BE2C (cell line): ENCODE data around the gene EFNA5. TPM values are rescaled to one million over a fixed set of nuclear protein-coding genes. Genes with fewer than 3 reads are reported as not detected.

Source experiments
- DNase-seq: peaks from one replicate; pipeline ENCODE4 v3.0.0-alpha.2; 2020
- H3K27me3 ChIP-seq: fragments of 250-450 bp; sonication (Bioruptor Pico); 2 replicates; pipeline ENCODE4 v1.5.1; 2020; ENCODE audit warnings: mild to moderate bottlenecking
- H3K36me3 ChIP-seq: fragments of 250-450 bp; sonication (Bioruptor Pico); 2 replicates; pipeline ENCODE4 v1.5.1; 2020; ENCODE audit warnings: mild to moderate bottlenecking
- H3K4me1 ChIP-seq: fragments of 250-450 bp; sonication (Bioruptor Pico); 2 replicates; pipeline ENCODE4 v1.5.1; 2020
- H3K4me3 ChIP-seq: 2 replicates; pipeline ENCODE4 v1.5.1; 2011; ENCODE audit warnings: low read depth, low read length
- H3K9me3 ChIP-seq: fragments of 250-450 bp; sonication (Bioruptor Pico); 2 replicates; pipeline ENCODE4 v1.5.1; 2020
- polyA plus RNA-seq: library from polyadenylated mRNA; unstranded; fragments of >200 nt; gene quantifications from one replicate; pipeline ENCODE4 v1.2.1, GENCODE V29; 2012; ENCODE audit warnings: low read depth, missing spikeins; ENCODE audit not compliant: insufficient read length, insufficient read depth
- TF ChIP-seq, protein P1 (sequence below): IDR thresholded peaks from 2 replicates; pipeline ENCODE4 v1.5.1; 2012; ENCODE audit warnings: mild to moderate bottlenecking, low read depth, low read length

Gene EFNA5
- 8.1 TPM for polyA plus RNA-seq

DNA sequence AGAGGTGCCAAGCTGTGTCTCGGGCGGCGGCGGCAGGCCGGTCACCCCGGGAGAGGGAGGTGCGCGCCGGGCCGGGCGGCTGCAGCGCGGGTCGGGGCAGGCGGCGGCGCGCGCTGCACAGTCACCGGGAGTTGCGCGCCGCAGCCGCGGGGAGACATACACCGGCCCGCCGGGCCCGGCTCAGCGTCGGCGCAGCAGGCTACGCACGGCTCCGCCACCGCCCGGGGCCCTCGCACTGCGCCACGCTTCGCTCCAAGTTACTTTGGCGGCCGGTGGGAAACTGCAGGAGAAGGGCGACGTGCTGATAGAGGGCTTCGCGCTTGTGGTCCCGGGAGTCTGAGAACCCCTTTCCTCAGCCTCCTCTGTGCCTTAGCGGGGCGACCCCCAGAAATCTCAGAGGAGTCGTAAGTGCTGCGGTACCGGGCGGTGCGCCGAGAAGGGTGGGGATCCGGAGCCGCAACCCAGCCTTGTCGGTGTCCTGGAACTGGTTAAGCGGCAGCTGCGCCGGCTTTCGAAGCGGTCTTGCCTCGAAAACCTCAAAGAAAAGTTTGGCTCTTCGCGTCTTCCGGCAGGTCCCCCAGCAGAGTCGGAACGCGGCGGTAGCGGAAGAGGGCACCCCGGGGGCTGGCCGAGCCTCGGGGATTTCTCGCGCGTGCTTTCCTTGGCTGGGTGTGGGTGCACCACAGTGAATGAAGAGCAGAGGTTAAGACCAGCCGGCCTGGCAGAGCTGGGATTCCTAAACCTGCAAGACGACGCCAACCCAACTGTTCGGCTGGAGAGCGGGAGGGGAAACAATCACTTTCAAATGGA, at the start of gene EFNA5:
TSS of gene EFNA5 (minus strand) at position 6 of the 810 bp plus-strand sequence.
- peak within 1 kb of the TSS; percentile 87 for H3K4me3 ChIP-seq
- TF ChIP-seq, protein P1, sequence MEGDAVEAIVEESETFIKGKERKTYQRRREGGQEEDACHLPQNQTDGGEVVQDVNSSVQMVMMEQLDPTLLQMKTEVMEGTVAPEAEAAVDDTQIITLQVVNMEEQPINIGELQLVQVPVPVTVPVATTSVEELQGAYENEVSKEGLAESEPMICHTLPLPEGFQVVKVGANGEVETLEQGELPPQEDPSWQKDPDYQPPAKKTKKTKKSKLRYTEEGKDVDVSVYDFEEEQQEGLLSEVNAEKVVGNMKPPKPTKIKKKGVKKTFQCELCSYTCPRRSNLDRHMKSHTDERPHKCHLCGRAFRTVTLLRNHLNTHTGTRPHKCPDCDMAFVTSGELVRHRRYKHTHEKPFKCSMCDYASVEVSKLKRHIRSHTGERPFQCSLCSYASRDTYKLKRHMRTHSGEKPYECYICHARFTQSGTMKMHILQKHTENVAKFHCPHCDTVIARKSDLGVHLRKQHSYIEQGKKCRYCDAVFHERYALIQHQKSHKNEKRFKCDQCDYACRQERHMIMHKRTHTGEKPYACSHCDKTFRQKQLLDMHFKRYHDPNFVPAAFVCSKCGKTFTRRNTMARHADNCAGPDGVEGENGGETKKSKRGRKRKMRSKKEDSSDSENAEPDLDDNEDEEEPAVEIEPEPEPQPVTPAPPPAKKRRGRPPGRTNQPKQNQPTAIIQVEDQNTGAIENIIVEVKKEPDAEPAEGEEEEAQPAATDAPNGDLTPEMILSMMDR = no peak
- DNase-seq = peak; percentile 65
- H3K27me3 ChIP-seq = no peaks in the 10 kb centered on the region
- peaks cover 5% of the 10 kb centered on the region; the same call in 1 of the 2 replicates for H3K4me1 ChIP-seq
- no peaks in the 10 kb centered on the region for H3K36me3 ChIP-seq
- H3K9me3 ChIP-seq = no peaks in the 10 kb centered on the region

DNA sequence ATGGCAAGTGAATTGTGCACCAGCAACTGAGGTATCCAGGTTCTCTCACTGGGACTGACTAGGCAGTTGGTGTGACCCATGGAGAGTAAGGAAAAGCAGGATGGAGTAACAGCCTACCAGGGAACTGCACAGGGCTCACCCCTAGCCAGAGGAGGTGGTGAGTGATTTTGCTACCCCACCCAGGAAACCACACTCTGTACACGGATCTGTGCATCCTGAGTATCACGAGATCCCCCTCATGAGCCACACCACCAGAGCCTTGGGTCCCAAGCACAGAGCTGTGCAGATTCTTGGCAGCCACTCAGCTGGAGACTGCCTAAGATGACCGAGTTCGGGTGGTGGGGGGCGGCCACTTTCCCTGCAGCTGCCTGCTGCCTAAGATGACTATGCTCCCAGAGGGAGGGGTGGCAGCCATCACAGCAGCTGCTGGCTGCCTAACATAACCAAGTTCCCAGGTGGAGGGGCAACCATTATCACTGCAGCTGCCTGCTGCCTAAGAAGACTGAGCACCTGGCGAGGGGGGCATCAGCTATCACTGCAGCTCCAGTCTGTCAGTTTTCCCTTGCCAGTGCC, 48.4 kb upstream of the EFNA5 start:
- TF ChIP-seq, protein P1 = no peak
- H3K27me3 ChIP-seq = no peaks in the 10 kb centered on the region
- peak; percentile 23 for DNase-seq

DNA sequence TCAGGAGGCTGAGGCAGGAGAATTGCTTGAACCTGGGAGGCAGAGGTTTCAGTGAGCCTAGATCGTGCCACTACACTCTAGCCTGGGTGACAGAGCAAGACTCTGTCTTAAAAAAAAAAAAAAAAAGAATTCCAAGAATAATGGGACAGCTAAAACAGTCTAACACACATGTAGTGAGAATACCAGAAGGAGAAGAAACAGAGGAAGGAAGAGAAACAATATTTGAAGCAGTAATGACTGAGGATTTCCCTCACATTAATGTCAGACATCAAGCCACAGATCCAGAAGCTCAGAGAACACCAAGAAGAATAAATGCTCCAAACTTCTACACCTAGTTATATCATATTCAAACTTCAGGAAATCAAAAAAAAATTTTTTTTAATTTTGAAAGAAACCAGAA, 47.1 kb upstream of the EFNA5 start:
- Histone ChIP-seq H3K4me3 (no peak overlapping the region), H3K9me3 (no peaks in the 10 kb centered on the region), H3K4me1 (peaks cover 4% of the 10 kb centered on the region; the same call in 1 of the 2 replicates), H3K36me3 (no peaks in the 10 kb centered on the region), H3K27me3 (no peaks in the 10 kb centered on the region)
- DNase-seq = no peak
- TF ChIP-seq, protein P1 = no peak

More for the DNA sequence above, 48.4 kb upstream of the EFNA5 start:
- Histone ChIP-seq H3K4me1 (peaks cover 4% of the 10 kb centered on the region; the same call in 1 of the 2 replicates), H3K9me3 (no peaks in the 10 kb centered on the region), H3K4me3 (no peak overlapping the region), H3K36me3 (no peaks in the 10 kb centered on the region)

DNA sequence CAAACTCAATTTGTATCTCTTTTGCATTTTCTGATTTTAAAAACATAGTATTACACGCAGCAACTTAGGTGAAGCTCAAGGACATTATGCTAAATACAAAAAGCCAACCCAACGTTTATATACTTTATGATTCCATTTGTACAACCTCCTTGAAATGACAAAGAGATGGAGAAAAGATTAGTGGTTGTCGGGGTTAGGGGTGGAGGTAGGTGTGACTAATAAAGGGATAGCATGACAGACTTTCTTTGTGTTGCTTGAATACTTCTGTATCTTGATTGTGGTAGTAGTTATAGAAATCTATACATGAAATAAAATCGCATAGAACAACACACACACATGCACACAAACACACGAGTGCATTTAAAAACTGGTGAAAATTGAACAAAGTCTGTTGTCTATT, 42.5 kb upstream of the EFNA5 start:
- Histone ChIP-seq H3K36me3 (no peaks in the 10 kb centered on the region), H3K9me3 (no peaks in the 10 kb centered on the region), H3K4me3 (no peak overlapping the region), H3K27me3 (no peaks in the 10 kb centered on the region), H3K4me1 (no peaks in the 10 kb centered on the region)
- TF ChIP-seq, protein P1 = no peak
- no peak for DNase-seq

DNA sequence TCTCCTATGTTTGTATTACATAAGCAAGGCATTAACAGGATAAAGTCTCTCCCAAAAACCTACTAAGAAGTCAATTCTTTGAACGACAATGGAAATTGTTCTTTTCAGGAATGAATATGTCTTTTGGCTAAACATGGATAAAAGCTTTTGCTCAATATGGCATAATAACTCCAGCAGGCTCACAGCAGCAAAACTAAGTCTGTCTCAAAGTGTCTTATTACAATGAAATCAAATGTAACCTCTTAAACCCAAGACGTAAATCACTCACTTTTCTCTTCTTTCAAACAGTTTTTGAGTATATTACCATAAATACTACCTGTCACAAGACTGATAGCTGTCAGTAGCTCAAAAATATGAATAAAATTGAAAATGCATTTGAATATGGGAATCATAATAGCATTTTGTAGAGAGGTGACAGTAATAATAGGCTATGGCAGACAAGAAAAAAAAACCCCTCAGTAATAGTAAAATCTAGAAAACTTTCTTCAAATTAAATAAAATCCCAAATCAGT, 41.7 kb upstream of the EFNA5 start:
- Histone ChIP-seq H3K4me3 (no peak overlapping the region), H3K36me3 (no peaks in the 10 kb centered on the region), H3K4me1 (no peaks in the 10 kb centered on the region), H3K9me3 (no peaks in the 10 kb centered on the region), H3K27me3 (no peaks in the 10 kb centered on the region)
- TF ChIP-seq, protein P1 = no peak
- no peak for DNase-seq
